Mesenchymal stem cell (in vitro differentiated cells and primary cell): Measurements from ENCODE around the gene ATP1A4.

Experiments
- DNase-seq: peaks from one replicate; pipeline ENCODE4 v3.0.0-alpha.2; 2013
- H2AFZ ChIP-seq: one replicate; pipeline ENCODE4 v1.6.1; 2013; ENCODE audit warnings: low read depth, mild to moderate bottlenecking, control low read depth, inconsistent platforms, low read length, moderate library complexity
- H2AK5ac ChIP-seq: 2 replicates; pipeline ENCODE4 v1.6.1; 2013; ENCODE audit warnings: low read length, moderate library complexity, mild to moderate bottlenecking, inconsistent platforms; ENCODE audit not compliant: severe bottlenecking
- H2BK120ac ChIP-seq: one replicate; pipeline ENCODE4 v1.6.1; 2013; ENCODE audit warnings: low read depth, mild to moderate bottlenecking, inconsistent platforms, low read length, moderate library complexity
- H2BK12ac ChIP-seq, 2 experiments: one replicate each; pipeline ENCODE4 v1.6.1; 2013; ENCODE audit warnings: inconsistent platforms in 2 of 2, low read length in 2 of 2, mild to moderate bottlenecking in 2 of 2, moderate library complexity in 2 of 2, control low read depth in 1 of 2
- H2BK15ac ChIP-seq: one replicate; pipeline ENCODE4 v1.6.1; 2013; ENCODE audit warnings: mild to moderate bottlenecking, low read depth, inconsistent platforms; ENCODE audit not compliant: poor library complexity, severe bottlenecking
- H2BK5ac ChIP-seq: 2 replicates; pipeline ENCODE4 v1.6.1; 2013; ENCODE audit warnings: low read depth, mild to moderate bottlenecking, low read length, control low read depth, inconsistent platforms; ENCODE audit not compliant: poor library complexity, severe bottlenecking
- H3K14ac ChIP-seq, 2 experiments: one replicate each; pipeline ENCODE4 v1.6.1; 2013; ENCODE audit warnings: inconsistent platforms in 2 of 2, low read length in 2 of 2, control low read depth in 1 of 2, mild to moderate bottlenecking in 1 of 2, moderate library complexity in 1 of 2
- H3K18ac ChIP-seq, 2 experiments: one replicate each; pipeline ENCODE4 v1.6.1; 2013; ENCODE audit warnings: inconsistent platforms in 2 of 2, low read length in 2 of 2, control low read depth in 1 of 2, low read depth in 1 of 2, mild to moderate bottlenecking in 1 of 2
- H3K23ac ChIP-seq, 2 experiments: one replicate each; pipeline ENCODE4 v1.6.1; 2013; ENCODE audit warnings: inconsistent platforms in 2 of 2, low read length in 2 of 2, mild to moderate bottlenecking in 2 of 2, moderate library complexity in 2 of 2, control low read depth in 1 of 2
- H3K27ac ChIP-seq: 2 replicates; pipeline ENCODE4 v1.5.1; 2013; ENCODE audit warnings: mild to moderate bottlenecking, moderate library complexity, low read length, control low read depth, inconsistent platforms; ENCODE audit not compliant: poor library complexity, severe bottlenecking
- H3K27me3 ChIP-seq, 2 experiments: 2 replicates each; pipeline versions ENCODE4 v1.6.1 to v1.7.0; 2013; ENCODE audit warnings: low read length in 2 of 2, mild to moderate bottlenecking in 2 of 2, moderate library complexity in 2 of 2, control low read depth in 1 of 2, inconsistent platforms in 1 of 2; ENCODE audit not compliant: control insufficient read depth in 1 of 2, insufficient read depth in 1 of 2
- H3K36me3 ChIP-seq, 2 experiments: 2 replicates each; pipeline versions ENCODE4 v1.6.1 to v1.7.0; 2013; ENCODE audit warnings: low read length in 2 of 2, control low read depth in 1 of 2, inconsistent platforms in 1 of 2, low read depth in 1 of 2, mild to moderate bottlenecking in 1 of 2; ENCODE audit not compliant: insufficient read depth in 2 of 2, control insufficient read depth in 1 of 2
- H3K4ac ChIP-seq, 2 experiments: one replicate each; pipeline ENCODE4 v1.6.1; 2013; ENCODE audit warnings: inconsistent platforms in 2 of 2, low read length in 2 of 2, mild to moderate bottlenecking in 2 of 2, moderate library complexity in 2 of 2, control low read depth in 1 of 2, low read depth in 1 of 2
- H3K4me1 ChIP-seq: 2 replicates; pipeline ENCODE4 v1.6.1; 2013; ENCODE audit warnings: low read depth, low read length, control low read depth; ENCODE audit not compliant: control insufficient read depth, insufficient read depth
- H3K4me2 ChIP-seq: 2 replicates; pipeline ENCODE4 v1.6.1; 2013; ENCODE audit warnings: low read length, mild to moderate bottlenecking, inconsistent platforms; ENCODE audit not compliant: poor library complexity, severe bottlenecking
- H3K4me3 ChIP-seq, 2 experiments: 2 replicates each; pipeline versions ENCODE4 v1.5.1 to v1.7.0; 2013; ENCODE audit warnings: low read length in 2 of 2, mild to moderate bottlenecking in 2 of 2, control low read depth in 1 of 2, low read depth in 1 of 2; ENCODE audit not compliant: insufficient read depth in 1 of 2
- H3K79me1 ChIP-seq: replicated peaks from 2 replicates; pipeline ENCODE4 v1.6.1; 2013; ENCODE audit warnings: mild to moderate bottlenecking, control low read depth, low read length, inconsistent platforms; ENCODE audit not compliant: poor library complexity, severe bottlenecking
- H3K9ac ChIP-seq: 2 replicates; pipeline ENCODE4 v1.7.0; 2013; ENCODE audit warnings: mild to moderate bottlenecking, low read length, moderate library complexity
- H3K9me3 ChIP-seq: 2 replicates; pipeline ENCODE4 v1.7.0; 2013; ENCODE audit warnings: mild to moderate bottlenecking, low read length; ENCODE audit not compliant: control insufficient read depth
- H4K8ac ChIP-seq: one replicate; pipeline ENCODE4 v1.6.1; 2013; ENCODE audit warnings: inconsistent platforms, mild to moderate bottlenecking, low read length, moderate library complexity
- H4K91ac ChIP-seq: one replicate; pipeline ENCODE4 v1.6.1; 2013; ENCODE audit warnings: mild to moderate bottlenecking, low read length, inconsistent platforms
- WGBS: methylation state at CpG from one replicate; pipeline ENCODE4 v1.1.7; 2013; ENCODE audit warnings: mixed read lengths; 5-methylcytosine and 5-hydroxymethylcytosine counted together

ATP1A4 gene

DNA sequence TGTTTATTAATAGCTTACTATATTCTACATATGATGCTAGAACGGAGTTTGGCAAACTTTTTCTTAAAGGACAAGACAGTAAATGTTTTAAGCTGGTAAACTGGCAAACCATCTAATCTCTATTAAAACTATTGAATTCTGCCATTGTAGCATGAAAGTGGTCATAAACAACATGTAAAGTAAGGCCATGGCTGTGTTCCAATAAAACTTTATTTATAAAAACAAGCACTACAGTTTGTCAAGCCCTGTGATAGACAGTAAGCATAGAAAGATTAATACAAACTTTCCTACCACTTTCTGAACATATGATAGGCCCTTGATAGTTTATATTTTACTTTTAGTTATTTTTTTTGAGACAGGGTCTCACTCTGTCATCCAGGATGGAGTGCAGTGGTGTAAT lies 76.2 kb downstream of the ATP1A4 start:
- H3K23ac ChIP-seq = no peak overlapping the region
- peaks cover 8% of the 10 kb centered on the region for H3K79me1 ChIP-seq
- H2BK15ac ChIP-seq = no peak overlapping the region
- no peak overlapping the region for H4K91ac ChIP-seq
- H3K36me3 ChIP-seq = peaks cover 42 to 94% of the 10 kb centered on the region in 2 experiments
- H3K4ac ChIP-seq = no peak overlapping the region
- no peak overlapping the region for H3K14ac ChIP-seq
- no peaks in the 10 kb centered on the region for H3K9me3 ChIP-seq
- no peak overlapping the region for H2AFZ ChIP-seq
- H3K4me1 ChIP-seq = no peaks in the 10 kb centered on the region
- no peak overlapping the region for H3K4me2 ChIP-seq
- no peak overlapping the region for H3K18ac ChIP-seq
- no peak overlapping the region for H3K4me3 ChIP-seq
- no CpG with 5 or more reads among the region's 1 CpG for WGBS
- H2BK120ac ChIP-seq = no peak overlapping the region
- H4K8ac ChIP-seq = no peak overlapping the region
- DNase-seq = no peak
- no peak overlapping the region for H2BK12ac ChIP-seq
- H3K9ac ChIP-seq = no peak overlapping the region
- H3K27ac ChIP-seq = no peak overlapping the region
- no peak overlapping the region for H2AK5ac ChIP-seq
- no peaks in the 10 kb centered on the region for H3K27me3 ChIP-seq
- H2BK5ac ChIP-seq = no peak overlapping the region

GRCh38 chr1:160228431-160228830 lies 77.0 kb downstream of the ATP1A4 start:
- Histone ChIP-seq H3K27ac (no peak overlapping the region), H3K14ac (no peak overlapping the region), H2BK120ac (no peak overlapping the region), H2AK5ac (no peak overlapping the region), H2BK5ac (no peak overlapping the region), H3K4me1 (no peaks in the 10 kb centered on the region), H3K27me3 (no peaks in the 10 kb centered on the region), H3K9me3 (no peaks in the 10 kb centered on the region), H3K23ac (no peak overlapping the region), H4K91ac (no peak overlapping the region), H3K79me1 (peaks cover 8% of the 10 kb centered on the region), H2AFZ (no peak overlapping the region), H3K9ac (no peak overlapping the region), H3K18ac (no peak overlapping the region), H3K4me2 (no peak overlapping the region), H3K4me3 (no peak overlapping the region), H3K4ac (no peak overlapping the region), H2BK12ac (no peak overlapping the region), H2BK15ac (no peak overlapping the region), H3K36me3 (peaks cover 43 to 93% of the 10 kb centered on the region in 2 experiments), H4K8ac (no peak overlapping the region)
- no peak for DNase-seq

DNA sequence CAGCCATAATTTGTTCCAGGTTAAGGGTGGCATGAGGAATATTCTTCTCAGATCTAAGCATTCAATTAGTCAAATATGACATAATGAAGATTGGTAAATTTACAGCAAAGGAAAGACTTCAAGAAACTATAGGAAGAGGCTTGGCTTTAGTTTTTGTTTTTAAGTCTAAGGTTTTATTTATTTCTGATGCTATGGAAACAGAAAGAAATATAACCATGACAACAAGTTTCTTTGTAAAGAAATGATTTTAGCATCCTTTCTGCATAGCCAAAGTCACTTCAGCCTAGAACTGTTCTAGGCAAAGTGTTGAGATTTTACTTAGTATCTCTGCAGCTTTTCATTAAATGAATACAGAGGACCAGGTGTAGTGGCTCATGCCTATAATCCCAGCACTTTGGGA lies 81.5 kb downstream of the ATP1A4 start:
- H3K14ac ChIP-seq = no peak overlapping the region

More for the DNA sequence above, 81.5 kb downstream of the ATP1A4 start:
- Histone ChIP-seq H4K91ac (no peak overlapping the region), H2AK5ac (no peak overlapping the region), H3K4me1 (no peaks in the 10 kb centered on the region), H3K36me3 (peaks cover 28 to 93% of the 10 kb centered on the region in 2 experiments), H2BK12ac (no peak overlapping the region), H3K27ac (no peak overlapping the region), H3K79me1 (peaks cover 7% of the 10 kb centered on the region), H3K9ac (no peak overlapping the region), H3K4me3 (no peak overlapping the region), H3K18ac (no peak overlapping the region), H3K4me2 (no peak overlapping the region), H2AFZ (no peak overlapping the region), H2BK120ac (no peak overlapping the region), H3K9me3 (no peaks in the 10 kb centered on the region), H2BK5ac (no peak overlapping the region), H3K4ac (no peak overlapping the region), H3K27me3 (no peaks in the 10 kb centered on the region), H4K8ac (no peak overlapping the region), H2BK15ac (no peak overlapping the region), H3K23ac (no peak overlapping the region)
- DNase-seq = no peak
